G401 (cell line): ENCODE data around the gene TFCP2L1. TPM values are rescaled to one million over a fixed set of nuclear protein-coding genes. Genes with fewer than 3 reads are reported as not detected.

Source experiments
- DNase-seq: peaks from one replicate; pipeline ENCODE4 v3.0.0-alpha.2; 2015; ENCODE audit warnings: low spot score
- in situ Hi-C: cut with HindIII; loops from 2 replicates; pipeline ENCODE4 v1.10.0; 2016; ENCODE audit warnings: low sequenced_read_pairs, mixed read lengths
- total RNA-seq: library from RNA; depleted of rRNA; stranded (reverse); fragments of >200 nt; shearing (Covaris generic); gene quantifications from 2 replicates; pipeline ENCODE4 v1.2.3, GENCODE V29; 2014

TFCP2L1 gene
- total RNA-seq, 1 experiment from 2014 or later = 0.03 TPM

DNA sequence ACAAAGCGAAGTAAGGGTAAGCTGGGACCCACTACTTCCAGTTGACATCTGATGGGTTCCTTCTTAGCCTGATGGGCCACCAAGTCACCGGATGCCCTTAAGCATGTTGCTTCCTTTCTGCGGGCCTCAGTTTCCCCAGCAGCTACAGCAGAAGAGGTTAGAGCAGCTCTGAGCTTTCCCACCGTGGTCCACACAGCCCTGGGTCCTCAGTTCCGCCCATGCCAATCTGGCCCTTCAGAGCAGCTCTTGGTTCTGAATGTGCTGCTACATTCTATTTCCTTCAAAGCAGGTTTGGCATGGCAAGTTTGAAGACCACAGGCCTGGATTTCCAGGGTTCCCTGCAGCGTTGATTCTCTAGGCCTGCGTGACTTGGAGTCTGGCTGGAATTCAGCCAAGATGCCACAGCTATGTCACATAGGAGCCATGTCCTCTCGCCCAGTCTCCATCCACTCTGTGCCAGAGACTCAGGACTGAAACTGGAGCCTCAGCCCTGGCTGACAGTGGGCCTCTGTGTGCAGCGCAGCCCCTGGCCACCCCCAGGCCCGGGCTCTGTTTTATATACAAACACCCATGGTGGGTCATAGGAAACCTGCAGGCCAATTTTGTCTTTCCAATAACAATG, 79.6 kb downstream of the TFCP2L1 start:
- peak; percentile 24 for DNase-seq
- in situ Hi-C loops = no loop called here

DNA sequence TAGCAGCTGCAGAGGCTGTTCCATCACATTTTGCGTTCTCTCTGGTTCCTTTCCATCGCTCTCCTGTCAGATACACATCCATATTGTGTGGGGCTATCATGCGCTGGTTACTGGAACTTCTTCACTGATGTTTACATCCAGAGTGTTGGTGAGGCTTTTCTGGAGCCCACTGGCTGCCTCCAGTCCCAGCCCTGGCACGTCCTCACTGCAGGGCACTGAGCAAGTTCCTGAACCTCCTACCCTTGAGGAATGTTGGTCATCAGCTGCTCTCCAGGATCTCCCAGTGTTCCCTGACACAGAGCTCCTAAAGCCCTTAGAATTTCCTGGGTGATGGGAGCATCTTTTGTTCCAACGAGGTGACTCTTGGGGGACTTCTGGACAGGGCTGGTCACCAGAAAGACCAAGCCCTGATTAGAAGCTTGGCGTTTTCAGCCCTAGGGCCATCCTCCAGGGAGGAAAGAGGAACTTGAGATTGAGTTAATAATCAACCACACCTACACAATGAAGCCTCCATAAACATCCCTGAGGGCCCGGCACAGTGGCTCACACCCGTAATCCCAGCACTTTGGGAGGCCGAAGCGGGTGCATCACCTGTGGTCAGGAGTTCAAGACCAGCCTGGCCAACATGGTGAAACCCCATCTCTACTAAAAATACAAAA, 81.3 kb downstream of the TFCP2L1 start:
- in situ Hi-C loops = no loop called here
- no peak for DNase-seq

DNA sequence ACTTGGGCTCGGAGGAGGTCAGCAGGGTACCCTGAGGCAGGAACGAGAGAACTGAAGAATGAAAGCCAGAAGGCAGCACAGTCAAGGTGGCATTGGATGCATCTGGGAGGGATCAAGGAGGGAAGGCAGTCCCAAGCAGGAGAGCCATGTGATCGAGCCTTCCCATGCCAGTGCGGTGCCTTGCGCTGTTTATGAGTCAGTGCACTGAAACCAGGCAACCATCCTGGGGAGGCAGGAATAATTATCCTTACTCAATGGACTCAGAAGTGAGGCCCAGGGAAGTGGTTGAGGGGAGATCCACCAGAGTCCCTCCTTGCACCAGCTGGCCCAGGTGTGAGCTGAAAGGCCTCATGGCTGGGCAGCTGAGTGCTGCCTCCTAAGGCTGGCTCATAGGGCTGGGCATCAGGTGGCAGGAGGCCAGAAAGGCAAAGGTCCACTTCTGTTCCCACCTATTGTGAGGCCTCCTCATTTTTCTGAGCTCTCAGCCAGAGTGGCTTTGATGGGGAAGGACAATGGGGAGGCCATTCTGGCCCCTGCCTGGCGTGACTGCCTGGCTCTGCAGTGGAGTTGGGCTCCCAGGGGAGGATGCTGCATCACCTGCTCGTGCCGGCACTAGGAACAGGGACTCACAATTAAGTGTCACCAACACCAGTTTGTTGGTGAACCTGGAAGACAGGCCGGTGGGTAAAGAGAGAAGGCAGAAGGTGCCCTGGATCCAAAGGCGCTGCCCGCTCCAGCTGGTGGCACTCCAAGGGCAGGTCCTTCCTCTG, 82.3 kb downstream of the TFCP2L1 start:
- DNase-seq = no peak
- in situ Hi-C loops = no loop called here

DNA sequence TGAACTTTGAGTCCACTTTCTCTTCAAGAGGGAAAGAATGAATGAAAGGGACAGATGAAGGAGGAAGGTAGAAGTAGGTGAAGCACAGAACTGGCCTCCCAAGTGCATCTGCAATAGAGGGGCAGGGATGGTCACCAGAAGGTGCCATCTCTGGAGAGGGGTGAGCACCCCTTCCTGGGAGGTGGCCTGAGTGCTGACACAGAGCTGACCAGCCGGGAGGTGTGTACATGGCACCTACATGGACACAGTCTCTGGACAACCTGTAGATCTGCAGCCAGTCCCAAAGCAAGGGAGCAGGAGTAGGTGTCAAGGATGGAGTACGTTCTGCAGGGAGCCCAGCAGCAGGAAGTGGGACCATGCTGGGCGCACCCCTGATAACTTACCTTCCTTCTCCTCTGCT, 83.2 kb downstream of the TFCP2L1 start:
- DNase-seq = no peak
- in situ Hi-C loops = no loop called here

DNA sequence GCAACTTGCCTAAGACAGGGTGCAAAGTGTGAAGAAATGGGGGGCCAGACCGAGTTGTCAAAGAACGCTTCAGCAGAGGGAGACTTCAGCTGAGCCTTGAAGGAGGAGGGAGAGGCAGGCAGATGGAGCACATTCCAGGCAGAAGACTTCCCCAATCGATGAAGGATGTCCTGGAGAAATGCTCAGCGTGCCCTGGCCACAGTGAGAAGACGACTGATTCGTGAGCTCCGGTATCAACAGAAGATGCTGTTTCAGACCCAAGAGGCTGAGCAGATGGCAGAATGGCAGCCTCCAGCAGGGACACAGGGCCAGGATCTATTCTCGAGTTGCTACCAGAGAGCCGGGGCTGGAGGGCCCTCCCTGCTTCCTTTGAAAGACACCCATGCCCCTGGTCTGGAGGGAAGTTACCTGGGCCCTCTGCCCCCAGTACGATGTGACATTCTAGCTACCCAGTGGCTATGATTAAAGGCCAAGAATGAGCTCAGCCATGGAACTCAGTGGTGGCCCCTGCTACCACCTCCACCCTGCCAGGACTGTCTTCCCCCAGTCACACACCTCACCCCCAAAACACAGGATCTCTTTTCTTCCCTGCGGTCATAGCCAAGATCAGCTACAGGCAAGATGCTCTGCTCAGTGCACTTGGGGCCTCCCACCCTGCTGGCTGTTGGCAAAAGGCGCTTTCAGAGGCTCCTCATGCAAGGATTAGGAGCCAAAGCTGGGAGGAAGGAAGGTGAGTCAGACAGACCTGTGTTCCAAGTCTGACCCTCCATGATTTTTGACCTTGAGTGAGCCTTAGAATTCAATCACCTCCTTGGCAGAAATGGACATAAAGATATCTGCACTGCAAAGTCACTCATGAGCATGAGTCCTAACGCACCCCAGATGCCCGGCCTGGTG, 84.3 kb downstream of the TFCP2L1 start:
- in situ Hi-C loops = no loop called here
- DNase-seq = peak; percentile 46

DNA sequence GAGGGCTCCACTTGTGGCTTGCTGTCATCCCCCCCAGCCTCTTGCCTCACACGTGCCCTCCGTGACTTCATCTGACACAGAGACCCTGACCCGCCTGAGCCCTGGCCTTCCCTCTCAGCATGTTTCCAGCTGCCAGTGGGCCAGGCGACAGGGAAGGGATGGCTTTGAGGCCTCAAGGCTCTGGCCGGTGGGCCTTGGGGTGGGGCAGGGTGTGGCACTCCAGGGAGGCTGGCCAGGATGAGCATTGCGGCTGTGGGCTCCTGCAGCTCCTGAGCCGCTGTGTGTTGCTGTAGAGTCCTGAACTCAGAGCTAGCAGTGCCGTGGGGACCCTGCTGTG, 85.0 kb downstream of the TFCP2L1 start:
- DNase-seq = no peak
- in situ Hi-C loops = no loop called here

DNA sequence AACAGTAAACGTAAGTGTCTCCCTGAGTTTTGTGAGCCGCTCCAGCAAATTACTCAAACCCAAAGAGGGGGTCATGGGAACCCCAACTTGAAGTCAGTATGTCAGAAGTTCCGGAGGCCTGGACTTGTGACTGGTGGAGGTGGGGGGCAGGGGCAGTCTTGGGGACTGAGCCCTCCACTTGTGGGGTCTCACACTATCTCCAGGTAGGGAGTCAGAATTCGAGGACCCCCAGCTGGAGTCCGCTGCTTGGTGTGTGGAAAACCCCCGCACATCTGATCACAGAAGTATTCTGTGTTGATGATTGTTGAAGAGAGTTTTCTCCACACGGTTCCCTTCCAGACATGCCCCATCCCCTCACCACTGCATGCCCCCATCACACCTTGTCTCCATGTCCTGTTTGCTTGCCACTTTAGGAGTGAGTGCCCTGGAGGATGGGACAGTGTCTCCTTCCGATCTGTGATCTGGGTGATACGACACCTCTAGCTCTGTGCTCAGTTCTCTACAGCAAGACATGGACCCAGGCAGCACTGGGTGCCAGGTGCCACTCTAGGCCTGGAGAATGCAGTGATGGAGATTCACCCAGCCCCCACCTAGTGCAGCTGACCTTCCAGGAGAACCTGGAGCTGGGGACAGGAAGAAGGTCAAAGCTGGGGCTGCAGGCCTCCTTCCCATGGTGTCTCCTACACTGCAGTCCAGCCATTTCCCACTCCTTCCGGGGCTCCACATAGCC, 85.6 kb downstream of the TFCP2L1 start:
- in situ Hi-C loops = no loop called here

DNA sequence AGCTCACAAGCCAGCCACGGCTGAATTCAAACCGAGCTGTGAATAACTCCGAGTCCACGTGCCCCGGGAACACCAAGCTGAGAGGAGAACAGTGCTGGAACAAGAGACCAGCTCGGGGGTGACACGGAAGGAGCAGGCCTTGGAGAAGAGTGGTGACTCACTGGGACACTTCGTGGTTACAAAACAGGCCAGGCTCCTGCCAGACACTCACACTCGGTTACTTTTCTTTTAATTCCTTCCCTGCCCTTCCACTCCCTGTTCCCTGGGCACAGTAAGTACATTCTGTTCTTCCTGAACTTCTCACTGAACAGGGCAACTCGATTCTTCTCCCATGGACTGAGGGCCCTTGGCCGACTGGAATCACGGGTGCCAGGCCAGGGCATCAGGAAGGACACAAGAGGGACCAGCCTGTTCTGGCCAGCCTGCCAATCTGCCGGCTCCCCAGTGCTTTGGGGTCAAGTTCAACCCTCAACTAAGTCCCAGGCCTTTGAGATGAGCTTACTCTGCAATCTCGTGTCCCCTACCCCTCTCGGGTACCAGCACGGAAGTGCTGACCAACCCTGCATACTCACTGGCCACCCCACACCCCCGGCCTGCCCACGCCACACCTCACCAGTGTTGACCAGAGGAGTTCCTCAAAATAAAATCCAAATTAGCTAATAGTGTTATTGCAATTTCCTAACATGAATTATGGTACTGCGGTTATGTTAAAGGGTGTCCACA, 87.5 kb downstream of the TFCP2L1 start:
- peak; percentile 44 for DNase-seq
- in situ Hi-C loops = no loop called here

More for the DNA sequence above, 85.6 kb downstream of the TFCP2L1 start:
- DNase-seq = no peak

DNA sequence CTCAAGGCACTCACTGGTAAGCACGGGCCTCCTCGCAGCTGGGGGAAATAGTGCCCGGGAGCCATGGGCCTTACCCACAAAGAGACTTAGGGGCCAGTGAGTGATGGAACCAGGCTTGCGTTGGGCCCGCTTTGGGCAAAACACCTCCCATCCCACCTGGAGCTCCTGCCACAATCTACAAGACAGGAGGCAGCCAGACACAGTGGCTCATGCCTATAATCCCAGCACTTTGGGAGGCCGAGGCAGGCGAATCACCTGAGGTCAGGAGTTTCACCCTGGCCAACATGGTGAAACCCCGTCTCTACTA, 88.2 kb downstream of the TFCP2L1 start:
- in situ Hi-C loops = no loop called here
- DNase-seq = no peak

DNA sequence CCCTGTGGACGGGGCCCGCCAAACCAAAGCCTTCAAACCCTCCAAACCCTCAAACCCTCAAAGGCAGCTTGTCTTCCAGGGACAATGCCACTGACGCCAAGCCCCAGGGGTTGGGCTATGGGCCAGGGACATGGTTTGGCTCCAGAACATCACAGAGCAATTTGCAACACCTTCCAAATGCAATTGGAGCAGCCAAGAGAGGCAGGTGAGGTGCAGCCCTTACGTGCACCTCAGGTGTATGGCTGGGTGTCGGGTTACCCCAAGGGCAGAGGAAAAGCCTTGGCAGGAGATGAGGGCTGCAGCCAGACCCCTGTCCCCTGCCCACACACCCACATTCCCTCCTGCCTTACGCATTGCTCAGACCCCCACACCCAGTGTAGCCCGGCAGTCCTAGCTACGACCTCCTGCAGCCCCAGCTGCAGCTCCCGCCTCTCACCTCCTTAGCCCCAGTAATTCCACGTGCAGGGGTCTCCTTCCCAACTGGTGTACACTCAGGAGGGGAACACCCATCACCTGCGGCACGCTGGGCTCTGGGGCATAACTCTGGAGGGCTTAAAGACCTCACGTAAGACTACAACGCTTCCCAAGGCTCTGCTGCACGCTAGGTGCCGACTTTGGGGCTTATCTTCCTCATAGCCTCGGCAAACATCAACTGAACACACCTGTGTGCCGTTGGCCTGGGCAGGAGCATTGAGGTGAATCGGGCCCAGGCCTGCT, 88.7 kb downstream of the TFCP2L1 start:
- in situ Hi-C loops = no loop called here

DNA sequence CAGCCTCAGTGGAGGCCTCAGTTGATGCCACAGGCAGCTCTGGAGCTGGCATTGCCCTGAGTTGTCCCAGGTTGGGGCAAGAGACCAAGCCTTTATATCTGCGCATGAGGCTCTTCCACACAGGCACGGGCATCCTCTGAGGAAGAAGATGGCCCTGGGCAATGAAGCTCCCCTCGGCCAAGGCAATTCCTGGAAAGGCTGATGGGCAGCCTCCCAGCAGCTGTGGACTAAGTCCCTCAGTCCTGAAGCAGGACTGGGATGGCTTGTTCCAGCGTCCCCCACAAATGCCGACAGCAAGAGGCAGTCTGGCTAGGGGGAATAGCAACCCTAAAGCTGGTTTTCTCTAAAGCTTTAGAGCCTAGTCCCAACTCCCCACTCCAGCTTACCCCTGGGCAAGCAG, 90.0 kb downstream of the TFCP2L1 start:
- in situ Hi-C loops = no loop called here
- DNase-seq = no peak

More for the DNA sequence above, 88.7 kb downstream of the TFCP2L1 start:
- no peak for DNase-seq

DNA sequence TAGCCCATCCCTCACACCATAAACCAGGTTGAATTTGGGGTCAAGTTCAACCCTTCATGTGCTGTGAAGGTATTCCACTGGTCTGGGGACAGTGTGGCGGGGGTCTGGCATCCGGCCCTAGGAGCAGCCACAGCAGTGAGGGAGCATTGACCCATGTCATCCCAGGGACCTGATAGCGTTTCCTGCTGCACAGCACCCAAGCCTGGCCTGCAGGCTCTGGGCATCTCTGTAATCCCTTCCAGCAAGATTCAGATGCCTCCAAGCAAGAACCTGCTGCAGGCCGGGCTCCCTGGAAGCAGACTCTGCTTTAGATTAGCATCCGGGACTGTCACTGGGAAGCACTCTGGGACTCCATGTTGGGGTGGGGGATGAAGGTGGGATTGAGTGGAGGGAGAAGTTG, 90.4 kb downstream of the TFCP2L1 start:
- in situ Hi-C loops = no loop called here
- no peak for DNase-seq

DNA sequence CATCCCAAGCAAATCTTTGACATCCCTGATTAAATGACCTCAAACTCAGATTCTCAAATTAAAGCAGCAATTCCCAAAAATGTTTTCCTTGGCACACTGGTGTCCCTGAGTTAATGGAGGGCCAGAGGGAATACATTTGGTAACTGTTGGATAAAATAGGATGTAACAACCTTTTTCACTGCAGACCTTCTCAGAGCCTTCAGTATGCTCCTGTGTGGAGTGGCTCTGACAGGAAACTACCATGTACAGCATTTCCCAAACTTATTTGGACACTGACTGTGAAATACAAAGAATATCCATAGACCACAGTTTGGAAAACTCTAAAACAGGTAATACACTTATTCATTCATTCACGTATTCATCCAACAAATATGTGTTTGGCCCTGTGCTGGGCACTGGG, 91.8 kb downstream of the TFCP2L1 start:
- DNase-seq = no peak
- in situ Hi-C loops = no loop called here

DNA sequence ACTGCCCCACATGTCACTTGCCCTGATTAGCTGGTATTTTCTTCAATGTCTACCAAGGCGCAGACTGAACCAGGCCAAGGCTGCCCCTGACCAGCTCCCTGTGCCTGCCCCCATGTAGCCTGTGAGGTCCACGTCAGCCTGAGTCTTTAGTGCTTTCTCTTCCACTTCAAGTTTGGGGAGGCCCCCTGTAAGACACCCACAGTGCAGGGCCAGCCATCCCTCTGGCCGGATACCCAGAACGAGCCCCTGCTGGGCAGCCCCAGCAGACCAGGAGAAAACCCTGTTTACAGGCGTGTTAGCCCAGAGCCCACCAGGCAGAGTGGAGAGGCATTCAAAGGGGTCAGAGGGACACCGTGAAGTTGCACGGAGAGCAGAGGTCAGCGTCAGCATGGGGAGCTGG, 92.4 kb downstream of the TFCP2L1 start:
- in situ Hi-C loops = no loop called here
- DNase-seq = no peak

DNA sequence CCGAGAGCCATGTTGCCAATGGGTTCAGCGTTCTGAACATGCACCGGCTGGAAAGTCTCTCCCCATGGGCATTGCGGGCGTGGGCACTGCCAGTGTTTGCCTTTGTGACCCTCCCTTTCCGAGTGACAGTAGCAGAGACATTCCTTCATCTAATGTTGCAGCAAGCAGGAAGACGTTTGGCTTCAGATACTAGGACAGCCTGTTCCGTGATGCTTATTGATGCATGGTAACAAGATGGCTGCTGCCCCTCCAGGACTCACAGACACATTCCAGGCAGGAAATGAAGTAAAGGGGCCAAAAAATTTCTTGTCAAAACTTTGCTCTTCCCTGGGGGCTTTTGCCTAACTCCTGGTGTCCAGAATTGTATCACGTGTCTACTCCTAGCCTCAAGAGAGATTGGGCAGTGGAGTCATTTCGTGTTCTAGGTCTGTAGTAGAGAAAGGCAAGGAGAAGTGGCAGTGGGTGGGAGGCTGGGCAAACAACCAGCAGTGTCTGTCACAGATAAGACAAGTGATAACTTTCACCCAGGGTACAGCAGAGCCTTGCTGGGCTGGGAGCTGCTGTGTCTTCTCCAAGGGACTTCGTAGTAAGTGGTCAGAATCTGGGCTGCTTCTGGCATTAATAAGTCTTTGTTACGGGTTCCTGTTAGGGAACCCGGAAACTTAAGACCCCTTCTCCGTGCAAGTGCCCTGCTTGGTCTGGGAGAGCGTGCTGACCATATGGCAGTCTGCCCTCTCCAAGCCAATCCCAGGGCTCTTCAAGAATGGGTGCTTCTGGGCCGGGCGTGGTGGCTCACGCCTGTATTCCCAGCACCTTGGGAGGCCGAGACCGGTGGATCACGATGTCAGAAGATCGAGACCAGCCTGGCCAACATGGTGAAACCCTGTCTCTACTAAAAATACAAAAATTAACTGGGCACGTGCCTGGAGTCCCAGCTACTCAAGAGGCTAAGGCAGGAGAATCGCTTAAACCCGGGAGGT, 93.5 kb downstream of the TFCP2L1 start:
- in situ Hi-C loops = no loop called here
- DNase-seq = no peak

DNA sequence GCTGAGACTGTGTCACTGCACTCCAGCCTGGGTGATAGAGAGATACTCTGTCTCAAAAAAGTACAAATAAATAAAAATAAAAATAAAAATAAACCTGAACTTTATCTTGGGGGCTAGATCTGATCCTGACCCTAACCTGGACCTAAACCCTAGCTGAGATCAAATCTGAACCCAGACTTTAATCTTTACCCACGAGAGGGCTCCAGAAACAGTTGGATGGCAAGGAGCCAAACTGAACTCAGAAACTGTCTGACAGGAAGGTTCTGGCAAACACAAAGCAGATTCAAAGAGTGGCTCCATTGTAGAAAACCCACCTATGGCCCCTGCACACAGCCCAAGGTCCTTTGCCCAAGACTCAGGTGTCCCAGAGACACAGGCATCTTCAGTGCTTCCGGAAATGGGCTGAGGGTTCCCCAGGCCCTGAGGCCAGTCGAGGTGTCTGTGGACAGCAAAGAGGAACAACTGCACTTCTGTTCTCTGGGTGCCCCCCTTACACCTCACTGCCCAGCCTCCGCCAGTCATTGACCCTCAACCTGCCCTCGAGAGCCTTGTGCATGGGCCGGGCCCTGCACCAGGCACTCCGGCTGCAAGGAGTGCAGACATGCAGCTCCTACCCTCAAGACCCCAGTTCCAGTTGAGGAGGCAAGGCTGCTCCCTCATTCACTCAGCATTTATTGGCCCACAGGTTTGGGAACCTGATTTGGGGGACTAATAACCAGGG, 95.2 kb downstream of the TFCP2L1 start:
- in situ Hi-C loops = no loop called here
- no peak for DNase-seq
